HepG2 (cell line): ENCODE results near the gene VKORC1L1.

Experiments
- ARNT ChIP-seq: fragments of 450-650 bp; IDR thresholded peaks from 2 replicates; pipeline ENCODE4 v1.6.1; 2017
- CBX2 ChIP-seq, 2 experiments: fragments of 200-600 bp in 1 of 2; sonication (generic); formaldehyde crosslinking in 1 of 2; IDR thresholded peaks; 2 replicates each; pipeline versions ENCODE4 v1.7.0 to v1.8.1; 2018 to 2022; ENCODE audit warnings: low read depth in 2 of 2, low read length in 1 of 2, mild to moderate bottlenecking in 1 of 2, missing genetic modification reagents in 1 of 2
- ELF4 ChIP-seq: sonication (generic); formaldehyde crosslinking; IDR thresholded peaks from 2 replicates; pipeline ENCODE4 v1.5.0; 2020; ENCODE audit warnings: missing genetic modification reagents, mild to moderate bottlenecking, moderate library complexity, borderline replicate concordance
- EZH2 ChIP-seq: conservative IDR thresholded peaks from 2 replicates; pipeline ENCODE4 v1.6.1; 2012; ENCODE audit warnings: mild to moderate bottlenecking, low read depth, low read length, moderate library complexity
- MAZ ChIP-seq, 2 experiments: sonication (generic) in 1 of 2; formaldehyde crosslinking in 1 of 2; IDR thresholded peaks; 2 replicates each; pipeline versions ENCODE4 v1.5.0 to v1.6.1; 2012 to 2020; ENCODE audit warnings: low read depth in 2 of 2, mild to moderate bottlenecking in 2 of 2, borderline replicate concordance in 1 of 2, improper control_type of control experiment in 1 of 2, low read length in 1 of 2, missing genetic modification reagents in 1 of 2, moderate library complexity in 1 of 2
- POLR2A ChIP-seq, 2 experiments: IDR thresholded peaks; 2 replicates each; pipeline ENCODE4 v1.6.1; 2011; ENCODE audit warnings: low read depth in 2 of 2, low read length in 2 of 2, mild to moderate bottlenecking in 1 of 2, moderate library complexity in 1 of 2; ENCODE audit not compliant: insufficient read depth in 1 of 2
- ZBTB10 ChIP-seq: sonication (generic); formaldehyde crosslinking; IDR thresholded peaks from 2 replicates; pipeline ENCODE4 v1.4.0; 2020; ENCODE audit warnings: missing genetic modification reagents, borderline replicate concordance
- ZNF335 ChIP-seq: sonication (generic); formaldehyde crosslinking; IDR thresholded peaks from 2 replicates; pipeline ENCODE4 v1.4.0; 2020; ENCODE audit warnings: missing genetic modification reagents

- TF ChIP-seq POLR2A (IDR thresholded peaks at IDR 0.05; ENCODE audit: insufficient read depth in 1 of 2, low read depth in 2 of 2, low read length in 2 of 2) (no peak), CBX2 (IDR thresholded peaks at IDR 0.05; ENCODE audit: low read depth, low read length) (no peak), CBX2 (CRISPR knock-in tag; IDR thresholded peaks at IDR 0.05; ENCODE audit: low read depth) (no peak), ARNT (no peak), EZH2 (no peak), ZNF335 (CRISPR knock-in tag) (no peak), ZBTB10 (CRISPR knock-in tag) (no peak), MAZ (IDR thresholded peaks at IDR 0.05; ENCODE audit: borderline replicate concordance, low read depth, low read length) (no peak), MAZ (CRISPR knock-in tag; IDR thresholded peaks at IDR 0.05; ENCODE audit: low read depth) (no peak), ELF4 (CRISPR knock-in tag) (no peak)
Observed at GRCh38 chr7:65971021-65971420, 98.1 kb downstream of the VKORC1L1 start.
